H1 (cell line): ENCODE data around the gene TSPAN4. TPM values are rescaled to one million over a fixed set of nuclear protein-coding genes. Genes with fewer than 3 reads are reported as not detected.

Experiments
- CEBPB ChIP-seq: IDR thresholded peaks from 2 replicates; pipeline ENCODE4 v1.6.1; 2012; ENCODE audit warnings: low read depth, low read length
- CHD7 ChIP-seq: fragments of 300-600 bp; sonication (generic); IDR thresholded peaks from 2 replicates; pipeline ENCODE4 v1.7.1; 2012; ENCODE audit warnings: low read length, moderate library complexity, mild to moderate bottlenecking, inconsistent platforms; ENCODE audit not compliant: insufficient replicate concordance
- GABPA ChIP-seq: IDR thresholded peaks from 2 replicates; pipeline ENCODE4 v1.6.1; 2011; ENCODE audit warnings: mild to moderate bottlenecking, low read length, moderate library complexity, borderline replicate concordance; ENCODE audit not compliant: insufficient read depth
- HDAC6 ChIP-seq: IDR thresholded peaks from one replicate; pipeline ENCODE4 v1.7.1; 2012; ENCODE audit warnings: low read depth, mild to moderate bottlenecking, inconsistent platforms, low read length, moderate library complexity
- RBBP5 ChIP-seq: IDR thresholded peaks from 2 replicates; pipeline ENCODE4 v1.7.1; 2012; ENCODE audit warnings: low read depth, mild to moderate bottlenecking, inconsistent platforms, low read length, moderate library complexity, borderline replicate concordance
- RNF2 ChIP-seq: fragments of 200-900, 300-1000 bp; sonication (generic); IDR thresholded peaks from 2 replicates; pipeline ENCODE4 v1.7.1; 2016; ENCODE audit warnings: borderline replicate concordance, low read depth, mild to moderate bottlenecking, antibody characterized with exemption, low read length; ENCODE audit not compliant: poor library complexity, severe bottlenecking; ENCODE audit errors: missing control alignments
- SIRT6 ChIP-seq: IDR thresholded peaks from one replicate; pipeline ENCODE4 v1.7.1; 2012; ENCODE audit warnings: low read length, inconsistent platforms
- polyA plus RNA-seq, 7 experiments: library from polyadenylated mRNA; depleted of rRNA in 3 of 7; stranded (reverse) in 5 of 7; unstranded in 2 of 7; fragments of >200 nt in 5 of 7; fragments of 200-250 nt in 2 of 7; gene quantifications; 1 replicate in 5 of 7; 2 replicates in 1 of 7; 4 replicates in 1 of 7; pipeline versions ENCODE4 v1.2.1 to v1.2.3, GENCODE V29; 2011 to 2013; ENCODE audit warnings: missing spikeins in 2 of 7, mixed read lengths in 2 of 7
- total RNA-seq: library from RNA; stranded (reverse); fragmentation: NEBNext Ultra II Directional; extraction: Animal tissue kit (Norgen Biotek cat#: 25700); gene quantifications from 2 replicates; pipeline ENCODE4 v1.2.1, GENCODE V29; 2021

The TSPAN4 gene
- total and polyA plus RNA-seq, 2 of the 8 experiments (the other 6 are each of a cell fraction or from before 2014, with no cell fraction given) = 74.1 to 145 TPM

GRCh38 chr11:873706-874105 is 31.1 kb downstream of the TSPAN4 start (continued):
- TF ChIP-seq CHD7 (no peak), RBBP5 (no peak), CEBPB (no peak), RNF2 (no peak), GABPA (no peak), SIRT6 (no peak), HDAC6 (no peak)
- TF ChIP-seq, all 59 proteins: peak for 0
